Measurements from ENCODE around the gene GRIN3B.
A peak's percentile ranks its signal among the peaks of the same experiment; 100 is the strongest.

The GRIN3B gene

GRCh38 chr19:1040476-1041271, 40.5 kb downstream of the GRIN3B start:
- ChIA-PET POLR2A (interaction anchor here (0.7 to 5.8 kb wide), 8 partner anchors 13 to 229 kb away, joined by 3 to 60 read pairs (median 4); partner anchors contain the start of genes CIRBP, CNN2 and GPX4), CTCF (interaction anchor here (0.6 to 1.4 kb wide), 3 partner anchors 13 to 25 kb away, joined by 3 to 6 read pairs (median 4); no protein-coding TSS in a partner anchor)
- Histone ChIP-seq H3K36me3 (ENCODE audit: control insufficient read depth in 2 of 2, insufficient read depth in 1 of 2, low read length in 2 of 2) (peaks cover 0 to 21% of the 10 kb centered on the region in 2 experiments; a peak in 2 of 3 replicates), H3K27ac (ENCODE audit: extremely low read depth, low read depth, low read length) (peak overlapping the region; percentile 21; the same call in 1 of the 2 replicates), H3K4me1 (ENCODE audit: control insufficient read depth, insufficient read depth, low read length) (no peaks in the 10 kb centered on the region; the same call in 1 of the 2 replicates), H3K9me3 (ENCODE audit: control insufficient read depth, insufficient read depth, low read depth, low read length) (no peaks in the 10 kb centered on the region), H3K4me3 (ENCODE audit: low read depth, low read length) (peak overlapping the region; percentile 54)
- peak; percentile 14; the same call in 1 of the 2 replicates for TF ChIP-seq ZBTB8A (tag by site-specific recombination; IDR thresholded peaks at IDR 0.05)
- peak; percentile 77 for TF ChIP-seq ZNF629 (tag by site-specific recombination; IDR thresholded peaks at IDR 0.05)
- TF ChIP-seq, protein P1, sequence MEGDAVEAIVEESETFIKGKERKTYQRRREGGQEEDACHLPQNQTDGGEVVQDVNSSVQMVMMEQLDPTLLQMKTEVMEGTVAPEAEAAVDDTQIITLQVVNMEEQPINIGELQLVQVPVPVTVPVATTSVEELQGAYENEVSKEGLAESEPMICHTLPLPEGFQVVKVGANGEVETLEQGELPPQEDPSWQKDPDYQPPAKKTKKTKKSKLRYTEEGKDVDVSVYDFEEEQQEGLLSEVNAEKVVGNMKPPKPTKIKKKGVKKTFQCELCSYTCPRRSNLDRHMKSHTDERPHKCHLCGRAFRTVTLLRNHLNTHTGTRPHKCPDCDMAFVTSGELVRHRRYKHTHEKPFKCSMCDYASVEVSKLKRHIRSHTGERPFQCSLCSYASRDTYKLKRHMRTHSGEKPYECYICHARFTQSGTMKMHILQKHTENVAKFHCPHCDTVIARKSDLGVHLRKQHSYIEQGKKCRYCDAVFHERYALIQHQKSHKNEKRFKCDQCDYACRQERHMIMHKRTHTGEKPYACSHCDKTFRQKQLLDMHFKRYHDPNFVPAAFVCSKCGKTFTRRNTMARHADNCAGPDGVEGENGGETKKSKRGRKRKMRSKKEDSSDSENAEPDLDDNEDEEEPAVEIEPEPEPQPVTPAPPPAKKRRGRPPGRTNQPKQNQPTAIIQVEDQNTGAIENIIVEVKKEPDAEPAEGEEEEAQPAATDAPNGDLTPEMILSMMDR (tag by site-specific recombination; IDR thresholded peaks at IDR 0.05) = no peak
- TF ChIP-seq, protein P2, sequence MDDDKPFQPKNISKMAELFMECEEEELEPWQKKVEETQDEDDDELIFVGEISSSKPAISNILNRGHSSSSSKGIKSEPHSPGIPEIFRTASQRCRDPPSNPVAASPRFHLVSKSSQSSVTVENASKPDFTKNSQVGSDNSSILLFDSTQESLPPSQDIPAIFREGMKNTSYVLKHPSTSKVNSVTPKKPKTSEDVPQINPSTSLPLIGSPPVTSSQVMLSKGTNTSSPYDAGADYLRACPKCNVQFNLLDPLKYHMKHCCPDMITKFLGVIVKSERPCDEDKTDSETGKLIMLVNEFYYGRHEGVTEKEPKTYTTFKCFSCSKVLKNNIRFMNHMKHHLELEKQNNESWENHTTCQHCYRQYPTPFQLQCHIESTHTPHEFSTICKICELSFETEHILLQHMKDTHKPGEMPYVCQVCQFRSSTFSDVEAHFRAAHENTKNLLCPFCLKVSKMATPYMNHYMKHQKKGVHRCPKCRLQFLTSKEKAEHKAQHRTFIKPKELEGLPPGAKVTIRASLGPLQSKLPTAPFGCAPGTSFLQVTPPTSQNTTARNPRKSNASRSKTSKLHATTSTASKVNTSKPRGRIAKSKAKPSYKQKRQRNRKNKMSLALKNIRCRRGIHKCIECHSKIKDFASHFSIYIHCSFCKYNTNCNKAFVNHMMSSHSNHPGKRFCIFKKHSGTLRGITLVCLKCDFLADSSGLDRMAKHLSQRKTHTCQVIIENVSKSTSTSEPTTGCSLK (tag by site-specific recombination; IDR thresholded peaks at IDR 0.05) = no peak
- TF ChIP-seq SP3 (tag by site-specific recombination; IDR thresholded peaks at IDR 0.05) = peak; percentile 67
- TF ChIP-seq ZNF610 (tag by site-specific recombination; IDR thresholded peaks at IDR 0.05; ENCODE audit: borderline replicate concordance) = 0 out of 2 replicates have a peak, but pooled peaks have one; percentile 33
- TF ChIP-seq, protein P3, sequence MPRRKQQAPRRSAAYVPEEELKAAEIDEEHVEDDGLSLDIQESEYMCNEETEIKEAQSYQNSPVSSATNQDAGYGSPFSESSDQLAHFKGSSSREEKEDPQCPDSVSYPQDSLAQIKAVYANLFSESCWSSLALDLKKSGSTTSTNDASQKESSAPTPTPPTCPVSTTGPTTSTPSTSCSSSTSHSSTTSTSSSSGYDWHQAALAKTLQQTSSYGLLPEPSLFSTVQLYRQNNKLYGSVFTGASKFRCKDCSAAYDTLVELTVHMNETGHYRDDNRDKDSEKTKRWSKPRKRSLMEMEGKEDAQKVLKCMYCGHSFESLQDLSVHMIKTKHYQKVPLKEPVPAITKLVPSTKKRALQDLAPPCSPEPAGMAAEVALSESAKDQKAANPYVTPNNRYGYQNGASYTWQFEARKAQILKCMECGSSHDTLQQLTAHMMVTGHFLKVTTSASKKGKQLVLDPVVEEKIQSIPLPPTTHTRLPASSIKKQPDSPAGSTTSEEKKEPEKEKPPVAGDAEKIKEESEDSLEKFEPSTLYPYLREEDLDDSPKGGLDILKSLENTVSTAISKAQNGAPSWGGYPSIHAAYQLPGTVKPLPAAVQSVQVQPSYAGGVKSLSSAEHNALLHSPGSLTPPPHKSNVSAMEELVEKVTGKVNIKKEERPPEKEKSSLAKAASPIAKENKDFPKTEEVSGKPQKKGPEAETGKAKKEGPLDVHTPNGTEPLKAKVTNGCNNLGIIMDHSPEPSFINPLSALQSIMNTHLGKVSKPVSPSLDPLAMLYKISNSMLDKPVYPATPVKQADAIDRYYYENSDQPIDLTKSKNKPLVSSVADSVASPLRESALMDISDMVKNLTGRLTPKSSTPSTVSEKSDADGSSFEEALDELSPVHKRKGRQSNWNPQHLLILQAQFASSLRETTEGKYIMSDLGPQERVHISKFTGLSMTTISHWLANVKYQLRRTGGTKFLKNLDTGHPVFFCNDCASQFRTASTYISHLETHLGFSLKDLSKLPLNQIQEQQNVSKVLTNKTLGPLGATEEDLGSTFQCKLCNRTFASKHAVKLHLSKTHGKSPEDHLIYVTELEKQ (tag by site-specific recombination; IDR thresholded peaks at IDR 0.05; ENCODE audit: borderline replicate concordance) = 0 out of 2 replicates have a peak, but pooled peaks have one; percentile 17
- TF ChIP-seq ZIC2 (tag by site-specific recombination; IDR thresholded peaks at IDR 0.05) = peak; percentile 26; the same call in 1 of the 2 replicates
- no peak for TF ChIP-seq TCF7L2 (IDR thresholded peaks at IDR 0.05; ENCODE audit: borderline replicate concordance, low read depth, low read length)
- TF ChIP-seq, protein P4, sequence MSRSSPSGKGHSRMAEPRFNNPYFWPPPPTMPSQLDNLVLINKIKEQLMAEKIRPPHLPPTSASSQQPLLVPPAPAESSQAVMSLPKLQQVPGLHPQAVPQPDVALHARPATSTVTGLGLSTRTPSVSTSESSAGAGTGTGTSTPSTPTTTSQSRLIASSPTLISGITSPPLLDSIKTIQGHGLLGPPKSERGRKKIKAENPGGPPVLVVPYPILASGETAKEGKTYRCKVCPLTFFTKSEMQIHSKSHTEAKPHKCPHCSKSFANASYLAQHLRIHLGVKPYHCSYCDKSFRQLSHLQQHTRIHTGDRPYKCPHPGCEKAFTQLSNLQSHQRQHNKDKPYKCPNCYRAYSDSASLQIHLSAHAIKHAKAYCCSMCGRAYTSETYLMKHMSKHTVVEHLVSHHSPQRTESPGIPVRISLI (tag by site-specific recombination; IDR thresholded peaks at IDR 0.05) = no peak
- peak; percentile 73 for TF ChIP-seq GLIS2 (tag by site-specific recombination; IDR thresholded peaks at IDR 0.05)
- peak; percentile 60; the same call in 1 of the 2 replicates for TF ChIP-seq KLF7 (tag by site-specific recombination; IDR thresholded peaks at IDR 0.05; ENCODE audit: borderline replicate concordance)
- peak; percentile 91 for TF ChIP-seq KLF17 (tag by site-specific recombination; IDR thresholded peaks at IDR 0.05)
- no peak for TF ChIP-seq ZNF133 (tag by site-specific recombination; IDR thresholded peaks at IDR 0.05)
- 0 out of 2 replicates have a peak, but pooled peaks have one; percentile 45 for TF ChIP-seq WT1 (tag by site-specific recombination; IDR thresholded peaks at IDR 0.05)
- 0 out of 2 replicates have a peak, but pooled peaks have one; percentile 30 for TF ChIP-seq ZNF768 (tag by site-specific recombination; IDR thresholded peaks at IDR 0.05)
- TF ChIP-seq ZEB2 (tag by site-specific recombination; IDR thresholded peaks at IDR 0.05) = peak; percentile 96
- TF ChIP-seq ZNF10 (tag by site-specific recombination; IDR thresholded peaks at IDR 0.05) = peak; percentile 93
- no peak for TF ChIP-seq HIC1 (tag by site-specific recombination; IDR thresholded peaks at IDR 0.05)
- peak; percentile 74 for TF ChIP-seq SP7 (tag by site-specific recombination; IDR thresholded peaks at IDR 0.05)
- 0 out of 2 replicates have a peak, but pooled peaks have one; percentile 0 for TF ChIP-seq ZNF292 (tag by site-specific recombination; IDR thresholded peaks at IDR 0.05; ENCODE audit: borderline replicate concordance, low read depth)
- peak; percentile 94 for TF ChIP-seq SP2 (tag by site-specific recombination; IDR thresholded peaks at IDR 0.05)
